ENCODE measurements around the gene LINGO1.

GRCh38 chr15:77658304-77658703 is 25.6 kb upstream of the LINGO1 start:
- TF ChIP-seq CTCF (IDR thresholded peaks at IDR 0.05), result no peak
- TF ChIP-seq EZH2 (IDR thresholded peaks at IDR 0.05; ENCODE audit: borderline replicate concordance, insufficient read depth, low read depth, low read length, poor library complexity, severe bottlenecking), result no peak

Measured in B cell (primary cell).